DND-41 (cell line): ENCODE measurements around the gene MFNG.

Experiments used
- CTCF ChIP-seq: IDR thresholded peaks from 2 replicates; pipeline ENCODE4 v1.5.1; 2012; ENCODE audit warnings: borderline replicate concordance, low read length, moderate library complexity, mild to moderate bottlenecking; ENCODE audit not compliant: poor library complexity, severe bottlenecking; ENCODE audit errors: extremely low read depth
- EZH2 ChIP-seq: IDR thresholded peaks from 3 replicates; pipeline ENCODE4 v1.6.1; 2012; ENCODE audit warnings: borderline replicate concordance, low read depth, mild to moderate bottlenecking, moderate library complexity, low read length, inconsistent platforms; ENCODE audit not compliant: severe bottlenecking

DNA sequence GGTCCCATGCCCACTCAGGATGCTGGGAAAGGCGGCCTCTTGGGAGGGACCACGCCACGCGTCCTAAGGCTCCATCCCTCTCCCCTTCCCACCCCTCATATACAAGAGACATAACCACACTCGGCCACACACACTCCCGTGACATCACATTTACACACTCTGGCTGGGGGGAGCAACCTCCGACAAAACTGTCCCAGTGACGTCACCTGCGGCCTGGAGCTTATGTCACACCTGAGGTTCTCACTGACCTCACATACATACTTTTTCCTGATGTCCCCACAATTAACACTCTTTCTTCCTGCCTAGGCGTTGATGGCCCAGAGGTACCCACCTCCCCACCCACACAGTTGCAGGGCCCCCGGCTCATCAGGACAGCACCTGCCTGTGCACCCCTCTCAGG, 60.8 kb downstream of the MFNG start:
- no peak for TF ChIP-seq CTCF
- TF ChIP-seq EZH2, result no peak
